Left colon (tissue), 2 donors: ENCODE results near the gene NAP1L5. TPM values are rescaled to one million over a fixed set of nuclear protein-coding genes. Genes with fewer than 3 reads are reported as not detected.

Experiments used
- ATAC-seq: fragments of 200-7000 bp; cut with Tn5 transposase; one replicate; pipeline ENCODE4 v1.9.1; 2020; ENCODE audit warnings: mild to moderate bottlenecking, moderate library complexity
- DNase-seq, 2 donors: peaks; one replicate each; pipeline ENCODE4 v3.0.0-alpha.2; 2020
- intact Hi-C, 2 donors: fragments of 100-400 bp; cut with DNase I in 1 of 2; cut with micrococcal nuclease in 1 of 2; formaldehyde crosslinking; loops; one replicate each; pipeline versions ENCODE4 v1.11.2 to v1.14.0; 2022; cut with DNase I, micrococcal nuclease
- long read RNA-seq: library from polyadenylated mRNA; unstranded; transcript quantifications from one replicate; pipeline ENCODE4 v2.0.0, GENCODE V29; 2021
- total RNA-seq, 2 donors: library from RNA; stranded (reverse); fragmentation: NEBNext Ultra II Directional; extraction: Animal tissue kit (Norgen Biotek cat#: 25700); gene quantifications; one replicate each; pipeline ENCODE4 v1.2.1, GENCODE V29; 2021
- donor health status: DM: no; HTN: no; CAD: no.
- donor health status: DM: yes; HTN: yes; CAD: no.

Gene NAP1L5
- total RNA-seq, result 1 to 10 TPM; 1.2 to 1.4 TPM
- long read RNA-seq, partial matches to known transcripts, result 0 of 3 reads
- long read RNA-seq, other reads (novel, unspliced or antisense), result 0 of 3 reads

- intact Hi-C loops, result no loop called here
- ATAC-seq (peak; percentile 91), DNase-seq (peak; percentile 55 to 67)
Observed at GRCh38 chr4:88697588-88698329, at the start of gene NAP1L5. Gene NAP1L5 (minus strand): TSS chr4:88697829. CDS start chr4:88697754, 75 bp downstream.

- ATAC-seq (no peak), DNase-seq (no peak)
Observed at GRCh38 chr4:88747351-88747750, 49.7 kb upstream of the NAP1L5 start.

GRCh38 chr4:88746206-88746605 is 48.6 kb upstream of the NAP1L5 start:
- ATAC-seq, result no peak
- intact Hi-C loops, result no loop called here
- DNase-seq, result no peak

More at GRCh38 chr4:88747351-88747750, 49.7 kb upstream of the NAP1L5 start:
- intact Hi-C loops, result no loop called here

GRCh38 chr4:88745581-88746163 is 48.0 kb upstream of the NAP1L5 start:
- no peak for DNase-seq
- no peak for ATAC-seq
- intact Hi-C loops, result no loop called here

- ATAC-seq, result no peak
- intact Hi-C loops, result no loop called here
- DNase-seq, result no peak
Observed at GRCh38 chr4:88745175-88745574, 47.5 kb upstream of the NAP1L5 start.

- DNase-seq (no peak), ATAC-seq (no peak)
- intact Hi-C loops, result no loop called here
Observed at GRCh38 chr4:88744609-88745008, 47.0 kb upstream of the NAP1L5 start.

GRCh38 chr4:88743696-88744095 is 46.1 kb upstream of the NAP1L5 start:
- intact Hi-C loops, result no loop called here

GRCh38 chr4:88742561-88742960 is 44.9 kb upstream of the NAP1L5 start:
- no peak for ATAC-seq
- intact Hi-C loops, result no loop called here
- DNase-seq, result no peak

More at GRCh38 chr4:88743696-88744095, 46.1 kb upstream of the NAP1L5 start:
- DNase-seq (no peak), ATAC-seq (no peak)

GRCh38 chr4:88738180-88738579 is 40.6 kb upstream of the NAP1L5 start:
- DNase-seq (no peak), ATAC-seq (peak; percentile 6)
- intact Hi-C loops, result no loop called here

- intact Hi-C loops, result no loop called here
- DNase-seq, result peak; percentile 20 to 45
- ATAC-seq, result peak; percentile 73
Observed at GRCh38 chr4:88737307-88737941, 39.8 kb upstream of the NAP1L5 start.

- no peak for DNase-seq
- intact Hi-C loops, result no loop called here
- ATAC-seq, result no peak
Observed at GRCh38 chr4:88736264-88736663, 38.6 kb upstream of the NAP1L5 start.

- intact Hi-C loops, result no loop called here
- no peak for DNase-seq
- ATAC-seq, result no peak
Observed at GRCh38 chr4:88735564-88735963, 37.9 kb upstream of the NAP1L5 start.

GRCh38 chr4:88734403-88734949 is 36.8 kb upstream of the NAP1L5 start:
- intact Hi-C loops, result no loop called here
- no peak for DNase-seq
- ATAC-seq, result no peak

- intact Hi-C loops, result no loop called here
Observed at GRCh38 chr4:88732714-88733368, 35.2 kb upstream of the NAP1L5 start.

GRCh38 chr4:88731381-88731780 is 33.8 kb upstream of the NAP1L5 start:
- intact Hi-C loops, result no loop called here
- ATAC-seq, result no peak
- no peak for DNase-seq

More at GRCh38 chr4:88732714-88733368, 35.2 kb upstream of the NAP1L5 start:
- DNase-seq (no peak), ATAC-seq (no peak)

GRCh38 chr4:88730811-88731210 is 33.2 kb upstream of the NAP1L5 start:
- ATAC-seq, result no peak
- intact Hi-C loops, result no loop called here

GRCh38 chr4:88729146-88729760 is 31.6 kb upstream of the NAP1L5 start:
- intact Hi-C loops, result no loop called here
- ATAC-seq (no peak), DNase-seq (no peak)

More at GRCh38 chr4:88730811-88731210, 33.2 kb upstream of the NAP1L5 start:
- DNase-seq, result no peak

- no peak for DNase-seq
- no peak for ATAC-seq
- intact Hi-C loops, result no loop called here
Observed at GRCh38 chr4:88728146-88728545, 30.5 kb upstream of the NAP1L5 start.

- DNase-seq, result no peak
- intact Hi-C loops, result no loop called here
- no peak for ATAC-seq
Observed at GRCh38 chr4:88725986-88726385, 28.4 kb upstream of the NAP1L5 start.
